ENCODE results near the gene POMZP3.
"Not testable (repeated sequence)": the region's sequence is repeated elsewhere in the genome, so short reads cannot be mapped to it uniquely, and the experiment has no call there.

DNA sequence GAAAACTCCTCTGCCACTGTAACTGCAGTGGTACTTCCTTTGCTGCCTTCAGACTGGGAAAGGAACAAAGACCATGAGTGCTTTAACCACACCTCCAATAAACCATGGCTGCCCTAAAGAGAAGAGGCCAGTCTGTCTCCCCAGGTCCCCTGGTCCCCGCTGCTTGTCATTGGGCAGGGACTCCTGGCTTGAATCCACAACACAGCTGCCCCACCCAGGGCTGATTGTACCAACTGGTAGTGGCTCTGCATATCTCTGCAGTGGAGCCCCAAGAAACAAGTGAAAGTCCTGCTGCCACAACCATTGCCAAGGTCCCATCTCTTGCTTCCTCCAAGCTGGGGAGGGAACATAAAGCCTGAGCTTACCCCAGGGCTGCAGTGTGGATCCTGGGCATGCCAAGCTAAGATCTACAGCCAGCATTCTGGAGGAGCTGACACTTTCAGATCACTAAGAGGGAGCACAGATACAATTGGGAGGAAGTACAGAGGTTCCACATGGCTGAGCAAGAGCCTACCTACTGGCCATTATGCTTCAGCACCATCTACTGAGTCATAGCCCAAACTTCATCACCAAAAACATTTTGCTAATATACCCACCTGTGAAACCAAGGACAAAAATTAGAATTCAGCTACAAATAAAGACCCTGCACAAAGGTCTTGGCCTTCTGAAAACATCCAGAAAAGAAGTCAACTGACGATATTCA is 35.3 kb downstream of the POMZP3 start:
- TF ChIP-seq, protein P1, sequence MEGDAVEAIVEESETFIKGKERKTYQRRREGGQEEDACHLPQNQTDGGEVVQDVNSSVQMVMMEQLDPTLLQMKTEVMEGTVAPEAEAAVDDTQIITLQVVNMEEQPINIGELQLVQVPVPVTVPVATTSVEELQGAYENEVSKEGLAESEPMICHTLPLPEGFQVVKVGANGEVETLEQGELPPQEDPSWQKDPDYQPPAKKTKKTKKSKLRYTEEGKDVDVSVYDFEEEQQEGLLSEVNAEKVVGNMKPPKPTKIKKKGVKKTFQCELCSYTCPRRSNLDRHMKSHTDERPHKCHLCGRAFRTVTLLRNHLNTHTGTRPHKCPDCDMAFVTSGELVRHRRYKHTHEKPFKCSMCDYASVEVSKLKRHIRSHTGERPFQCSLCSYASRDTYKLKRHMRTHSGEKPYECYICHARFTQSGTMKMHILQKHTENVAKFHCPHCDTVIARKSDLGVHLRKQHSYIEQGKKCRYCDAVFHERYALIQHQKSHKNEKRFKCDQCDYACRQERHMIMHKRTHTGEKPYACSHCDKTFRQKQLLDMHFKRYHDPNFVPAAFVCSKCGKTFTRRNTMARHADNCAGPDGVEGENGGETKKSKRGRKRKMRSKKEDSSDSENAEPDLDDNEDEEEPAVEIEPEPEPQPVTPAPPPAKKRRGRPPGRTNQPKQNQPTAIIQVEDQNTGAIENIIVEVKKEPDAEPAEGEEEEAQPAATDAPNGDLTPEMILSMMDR (IDR thresholded peaks at IDR 0.05; ENCODE audit: low read length) = not testable (repeated sequence)
- TF ChIP-seq EZH2 (IDR thresholded peaks at IDR 0.05; ENCODE audit: borderline replicate concordance, low read length) = not testable (repeated sequence)

Measured in OCI-LY1 (cell line).